Stimulated activated CD8-positive, alpha-beta memory T cell treated with anti-CD3 and anti-CD28 coated beads, Interleukin-15, amount 100 ng/mL, for 4 hours (primary cell): Measurements from ENCODE around the gene ZNF841.
"Not testable (repeated sequence)": the region's sequence is repeated elsewhere in the genome, so short reads cannot be mapped to it uniquely, and the experiment has no call there.

Experiments
- DNase-seq, 2 donors: peaks; one replicate each; pipeline ENCODE4 v3.0.0-alpha.2; 2020; ENCODE audit warnings: low read depth in 2 of 2

ZNF841 gene

GRCh38 chr19:52066258-52066863 lies 29.2 kb downstream of the ZNF841 start:
- DNase-seq = no peak

- DNase-seq = no peak
Measured at GRCh38 chr19:52065399-52065798, 30.2 kb downstream of the ZNF841 start.

GRCh38 chr19:52056480-52056879 lies 39.1 kb downstream of the ZNF841 start:
- DNase-seq = not testable (repeated sequence)

GRCh38 chr19:52051736-52052135 lies 43.8 kb downstream of the ZNF841 start:
- not testable (repeated sequence) for DNase-seq

- peak; percentile 64 to 72 for DNase-seq
Measured at GRCh38 chr19:52048555-52049501, 46.7 kb downstream of the ZNF841 start, which contains the start of gene ZNF432. ZNF432 (minus strand) TSS chr19:52048838; CDS start chr19:52046868, 1,970 bp downstream.

GRCh38 chr19:52039169-52039568 lies 56.4 kb downstream of the ZNF841 start:
- no peak for DNase-seq

- DNase-seq = no peak
Measured at GRCh38 chr19:52034051-52034728, 61.4 kb downstream of the ZNF841 start.

GRCh38 chr19:52028780-52029123 lies 66.8 kb downstream of the ZNF841 start:
- no peak for DNase-seq

GRCh38 chr19:52028027-52028779 lies 67.4 kb downstream of the ZNF841 start, which contains the start of gene ZNF614:
ZNF614 (minus strand) TSS chr19:52028379; CDS start chr19:52025745, 2,634 bp downstream.
- DNase-seq = peak; percentile 69 to 71

GRCh38 chr19:52026255-52026990 lies 69.1 kb downstream of the ZNF841 start:
- DNase-seq = not testable (repeated sequence)

GRCh38 chr19:52024478-52024877 lies 71.1 kb downstream of the ZNF841 start:
- not testable (repeated sequence) for DNase-seq

- DNase-seq = no peak
Measured at GRCh38 chr19:52022193-52022592, 73.4 kb downstream of the ZNF841 start.

- DNase-seq = no peak
Measured at GRCh38 chr19:52020506-52020905, 75.1 kb downstream of the ZNF841 start.
